ENCODE data around the gene ZMAT5. TPM values are rescaled to one million over a fixed set of nuclear protein-coding genes. Genes with fewer than 3 reads are reported as not detected.

The ZMAT5 gene
- total RNA-seq, 1 donor from 2014 or later = 18.8 TPM

DNA sequence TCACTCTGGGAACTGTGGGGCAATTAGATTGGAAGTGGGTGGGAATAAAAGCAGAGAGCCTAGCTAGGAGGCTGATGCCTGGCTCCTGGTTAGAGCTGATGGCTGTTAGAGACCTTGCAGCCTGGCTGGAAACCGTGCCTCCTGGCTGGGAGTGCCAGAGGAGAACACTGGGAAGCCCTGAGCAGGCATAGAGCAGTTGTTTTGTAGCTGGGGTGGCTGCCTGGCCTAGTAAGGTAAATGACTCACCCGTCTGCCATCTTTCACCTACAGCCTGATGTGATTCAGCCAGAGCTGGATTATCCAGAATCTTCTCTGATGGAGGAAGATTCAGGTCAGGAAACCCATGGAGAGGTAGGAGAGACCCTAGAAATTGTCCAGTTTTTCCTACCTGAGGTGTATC, 6.4 kb upstream of the ZMAT5 start:
- Histone ChIP-seq H3K9ac (ENCODE audit: low read depth in 1 of 3, low read length in 3 of 3) (peak overlapping the region in 1 of 3 donors; percentile 57), H3K27me3 (ENCODE audit: control insufficient read depth in 3 of 3, insufficient read depth in 3 of 3, low read length in 3 of 3) (no peaks in the 10 kb centered on the region), H3K27ac (ENCODE audit: low read depth, low read length) (peak overlapping the region; percentile 38), H3K4me1 (ENCODE audit: control insufficient read depth in 3 of 3, insufficient read depth in 3 of 3, low read length in 3 of 3) (peaks cover 27 to 34% (median 31%) of the 10 kb centered on the region in 3 donors), H3K9me3 (ENCODE audit: control insufficient read depth in 3 of 3, low read length in 3 of 3) (no peaks in the 10 kb centered on the region), H3K36me3 (ENCODE audit: control insufficient read depth in 3 of 3, insufficient read depth in 3 of 3, low read length in 3 of 3) (peaks cover 17 to 20% (median 20%) of the 10 kb centered on the region in 3 donors), H3K4me3 (ENCODE audit: low read length in 3 of 3) (no peak overlapping the region)

DNA sequence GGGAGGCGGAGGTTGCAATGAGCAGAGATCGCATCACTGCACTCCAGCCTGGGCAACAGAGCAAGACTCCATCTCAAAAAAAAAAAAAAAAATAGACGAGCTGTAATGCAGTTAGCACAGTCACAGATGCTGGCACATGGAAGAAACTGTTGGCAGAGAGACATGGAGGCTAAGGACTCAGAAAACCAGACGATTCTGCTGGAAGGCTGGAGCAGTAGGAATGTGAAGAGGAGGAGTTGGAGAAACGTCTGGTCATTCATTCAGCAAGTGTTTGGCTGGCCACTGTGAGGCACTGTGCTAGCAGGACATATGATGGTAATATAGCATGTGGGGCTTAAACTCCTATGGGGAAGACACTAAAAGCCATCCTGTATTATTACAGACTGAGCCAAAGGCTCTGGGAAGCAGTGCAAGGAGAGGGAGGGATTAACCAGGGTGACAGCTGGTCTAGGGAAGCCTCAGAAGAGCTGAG, 5.4 kb upstream of the ZMAT5 start:
- Histone ChIP-seq H3K27ac (ENCODE audit: low read depth, low read length) (peak overlapping the region; percentile 40), H3K36me3 (ENCODE audit: control insufficient read depth in 3 of 3, insufficient read depth in 3 of 3, low read length in 3 of 3) (peaks cover 17 to 20% (median 20%) of the 10 kb centered on the region in 3 donors)

DNA sequence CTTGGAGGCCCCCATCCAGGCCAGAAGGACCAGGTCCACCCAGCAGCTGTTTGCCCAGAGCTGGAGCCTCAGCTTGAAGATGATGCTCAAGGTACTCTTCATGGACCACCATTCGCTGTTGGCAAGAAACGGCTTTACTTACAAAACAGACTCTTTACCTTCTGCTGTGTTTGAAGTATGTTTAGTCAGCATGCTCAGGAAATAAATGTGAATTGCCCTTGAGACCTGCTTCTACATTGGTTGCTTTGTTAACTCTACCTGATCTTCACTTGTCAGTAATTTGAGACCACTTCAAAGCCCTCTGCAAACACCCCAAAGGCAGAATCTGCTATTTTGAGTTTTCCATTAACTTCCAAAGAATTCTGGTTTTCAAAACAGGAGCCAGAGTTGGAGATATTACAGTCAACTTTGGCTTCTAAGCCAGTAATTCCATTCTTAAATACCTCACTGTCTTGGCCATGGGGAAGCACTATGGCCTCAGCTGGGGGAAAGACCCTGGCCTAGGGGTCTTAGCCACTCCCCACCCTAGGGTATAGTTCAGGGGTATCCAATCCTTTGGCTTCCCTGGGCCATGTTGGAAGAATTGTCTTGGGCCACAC, 3.0 kb upstream of the ZMAT5 start:
- Histone ChIP-seq H3K36me3 (ENCODE audit: control insufficient read depth in 3 of 3, insufficient read depth in 3 of 3, low read length in 3 of 3) (peaks cover 17 to 20% (median 20%) of the 10 kb centered on the region in 3 donors), H3K9me3 (ENCODE audit: control insufficient read depth in 3 of 3, low read length in 3 of 3) (no peaks in the 10 kb centered on the region), H3K4me3 (ENCODE audit: low read length in 3 of 3) (no peak overlapping the region), H3K27me3 (ENCODE audit: control insufficient read depth in 3 of 3, insufficient read depth in 3 of 3, low read length in 3 of 3) (no peaks in the 10 kb centered on the region), H3K9ac (ENCODE audit: low read depth in 1 of 3, low read length in 3 of 3) (no peak overlapping the region), H3K27ac (ENCODE audit: low read depth, low read length) (no peak overlapping the region), H3K4me1 (ENCODE audit: control insufficient read depth in 3 of 3, insufficient read depth in 3 of 3, low read length in 3 of 3) (peaks cover 42 to 61% (median 47%) of the 10 kb centered on the region in 3 donors)

More for the DNA sequence above, 5.4 kb upstream of the ZMAT5 start:
- Histone ChIP-seq H3K9me3 (ENCODE audit: control insufficient read depth in 3 of 3, low read length in 3 of 3) (no peaks in the 10 kb centered on the region), H3K9ac (ENCODE audit: low read depth in 1 of 3, low read length in 3 of 3) (peak overlapping the region in 1 of 3 donors; percentile 25), H3K4me1 (ENCODE audit: control insufficient read depth in 3 of 3, insufficient read depth in 3 of 3, low read length in 3 of 3) (peaks cover 33 to 44% (median 37%) of the 10 kb centered on the region in 3 donors), H3K27me3 (ENCODE audit: control insufficient read depth in 3 of 3, insufficient read depth in 3 of 3, low read length in 3 of 3) (no peaks in the 10 kb centered on the region), H3K4me3 (ENCODE audit: low read length in 3 of 3) (no peak overlapping the region)

- no peaks in the 10 kb centered on the region for H3K27me3 ChIP-seq (ENCODE audit: control insufficient read depth in 3 of 3, insufficient read depth in 3 of 3, low read length in 3 of 3)
- peak overlapping the region; percentile 92 to 100 (median 99) for H3K9ac ChIP-seq (ENCODE audit: low read depth in 1 of 3, low read length in 3 of 3)
- H3K4me3 ChIP-seq (ENCODE audit: low read length in 3 of 3) = peak overlapping the region; percentile 94 to 100 (median 100)
- peak overlapping the region; percentile 97 for H3K27ac ChIP-seq (ENCODE audit: low read depth, low read length)
- H3K9me3 ChIP-seq (ENCODE audit: control insufficient read depth in 3 of 3, low read length in 3 of 3) = no peaks in the 10 kb centered on the region
- H3K36me3 ChIP-seq (ENCODE audit: control insufficient read depth in 3 of 3, insufficient read depth in 3 of 3, low read length in 3 of 3) = peaks cover 17 to 20% (median 20%) of the 10 kb centered on the region in 3 donors
- H3K4me1 ChIP-seq (ENCODE audit: control insufficient read depth in 3 of 3, insufficient read depth in 3 of 3, low read length in 3 of 3) = peaks cover 42 to 58% (median 43%) of the 10 kb centered on the region in 3 donors
Observed at GRCh38 chr22:29768052-29768693, 1.4 kb upstream of the ZMAT5 start.

DNA sequence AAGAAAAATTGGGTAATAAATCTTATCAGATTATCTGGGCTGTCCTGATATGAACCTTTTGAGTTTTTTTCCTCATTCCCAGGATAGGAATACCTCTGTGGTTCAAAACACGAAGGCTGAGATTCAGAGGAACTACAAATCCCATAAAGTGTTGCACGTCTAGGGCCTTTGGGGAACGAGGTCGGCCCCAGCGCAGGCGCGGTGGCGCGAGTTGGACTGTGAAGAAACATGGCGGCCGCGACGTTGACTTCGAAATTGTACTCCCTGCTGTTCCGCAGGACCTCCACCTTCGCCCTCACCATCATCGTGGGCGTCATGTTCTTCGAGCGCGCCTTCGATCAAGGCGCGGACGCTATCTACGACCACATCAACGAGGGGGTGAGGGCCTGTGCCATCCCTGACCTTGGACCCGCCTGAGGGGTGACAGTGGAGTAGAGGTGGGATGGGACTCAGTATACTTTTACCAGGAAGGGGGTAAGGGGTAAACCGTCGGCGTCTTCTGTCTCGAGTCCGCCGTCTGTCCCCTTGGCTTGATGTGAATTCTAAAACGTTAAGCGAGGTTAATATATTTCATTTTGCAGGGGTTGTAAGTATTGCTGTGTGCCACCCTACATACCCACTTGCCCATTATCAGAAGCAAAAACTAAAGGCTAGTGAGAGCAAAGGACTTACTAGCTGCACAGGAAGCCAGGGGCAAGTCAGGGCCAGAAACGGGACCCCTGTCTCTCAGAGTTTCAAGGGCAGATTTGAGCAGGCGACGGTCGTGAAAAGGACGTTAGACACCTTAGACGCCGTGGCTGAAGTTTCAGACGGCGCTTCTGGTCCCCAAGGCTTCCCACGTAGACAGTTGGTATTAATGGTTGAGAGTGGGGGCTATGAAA, 604 bp upstream of the ZMAT5 start, which contains the start of gene UQCR10:
Gene UQCR10 (plus strand): TSS at position 199 of the 881 bp plus-strand sequence. CDS start 30 bp downstream, at position 229.
- Histone ChIP-seq H3K27ac (ENCODE audit: low read depth, low read length) (peak within 1 kb of the TSS; percentile 97), H3K36me3 (ENCODE audit: control insufficient read depth in 3 of 3, insufficient read depth in 3 of 3, low read length in 3 of 3) (peaks cover 17 to 20% (median 20%) of the 10 kb centered on the region in 3 donors), H3K4me3 (ENCODE audit: low read length in 3 of 3) (peak within 1 kb of the TSS; percentile 94 to 100 (median 100)), H3K4me1 (ENCODE audit: control insufficient read depth in 3 of 3, insufficient read depth in 3 of 3, low read length in 3 of 3) (peaks cover 38 to 54% (median 38%) of the 10 kb centered on the region in 3 donors), H3K9ac (ENCODE audit: low read depth in 1 of 3, low read length in 3 of 3) (peak within 1 kb of the TSS; percentile 92 to 100 (median 99)), H3K27me3 (ENCODE audit: control insufficient read depth in 3 of 3, insufficient read depth in 3 of 3, low read length in 3 of 3) (no peaks in the 10 kb centered on the region), H3K9me3 (ENCODE audit: control insufficient read depth in 3 of 3, low read length in 3 of 3) (no peaks in the 10 kb centered on the region)

DNA sequence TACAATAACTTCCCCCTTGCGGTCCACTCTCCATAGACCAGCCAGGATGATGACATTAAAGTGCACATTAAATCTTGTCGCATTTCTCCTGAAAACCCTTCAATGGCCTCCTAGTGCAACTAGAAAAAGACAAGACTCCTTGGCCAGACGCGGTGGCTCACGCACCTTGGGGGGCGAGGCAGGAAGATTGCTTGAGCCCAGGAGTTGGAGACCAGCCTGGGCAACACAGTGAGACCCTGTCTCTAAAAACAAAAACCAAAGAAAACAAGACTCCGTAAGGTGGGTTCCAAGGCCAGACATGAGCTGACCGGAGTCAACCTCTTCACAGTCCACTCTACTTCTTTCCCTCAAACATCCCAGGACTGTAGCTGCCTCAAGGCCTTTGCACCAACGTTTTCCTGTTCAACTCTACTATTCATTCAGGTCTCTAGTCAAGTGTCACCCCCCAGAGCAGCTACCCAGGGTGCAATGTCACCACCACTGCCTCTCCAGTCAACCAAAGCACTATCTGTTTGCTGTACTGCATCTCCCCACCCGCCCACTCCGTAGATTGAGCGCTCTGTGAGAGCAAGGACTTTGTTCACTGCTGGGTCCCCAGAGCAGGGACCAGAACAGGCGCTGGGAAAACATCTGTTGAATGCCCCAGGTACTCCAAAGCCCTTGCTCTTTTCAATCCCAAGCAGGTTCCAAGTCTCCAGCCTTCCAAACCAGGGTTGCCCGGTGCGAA, 739 bp downstream of the ZMAT5 start:
- Histone ChIP-seq H3K9me3 (ENCODE audit: control insufficient read depth in 3 of 3, low read length in 3 of 3) (no peaks in the 10 kb centered on the region), H3K27ac (ENCODE audit: low read depth, low read length) (peak overlapping the region; percentile 97), H3K36me3 (ENCODE audit: control insufficient read depth in 3 of 3, insufficient read depth in 3 of 3, low read length in 3 of 3) (peaks cover 15 to 19% (median 17%) of the 10 kb centered on the region in 3 donors), H3K27me3 (ENCODE audit: control insufficient read depth in 3 of 3, insufficient read depth in 3 of 3, low read length in 3 of 3) (no peaks in the 10 kb centered on the region), H3K9ac (ENCODE audit: low read depth in 1 of 3, low read length in 3 of 3) (peak overlapping the region; percentile 92 to 99 (median 96)), H3K4me3 (ENCODE audit: low read length in 3 of 3) (peak overlapping the region; percentile 94 to 100 (median 100)), H3K4me1 (ENCODE audit: control insufficient read depth in 3 of 3, insufficient read depth in 3 of 3, low read length in 3 of 3) (peaks cover 36 to 50% (median 37%) of the 10 kb centered on the region in 3 donors)

GRCh38 chr22:29762263-29762662, 4.5 kb downstream of the ZMAT5 start:
- H3K4me1 ChIP-seq (ENCODE audit: control insufficient read depth in 3 of 3, insufficient read depth in 3 of 3, low read length in 3 of 3) = peaks cover 20 to 30% (median 20%) of the 10 kb centered on the region in 3 donors
- H3K27me3 ChIP-seq (ENCODE audit: control insufficient read depth in 3 of 3, insufficient read depth in 3 of 3, low read length in 3 of 3) = no peaks in the 10 kb centered on the region
- H3K4me3 ChIP-seq (ENCODE audit: low read length in 3 of 3) = no peak overlapping the region
- no peak overlapping the region for H3K27ac ChIP-seq (ENCODE audit: low read depth, low read length)
- no peak overlapping the region for H3K9ac ChIP-seq (ENCODE audit: low read depth in 1 of 3, low read length in 3 of 3)
- H3K9me3 ChIP-seq (ENCODE audit: control insufficient read depth in 3 of 3, low read length in 3 of 3) = no peaks in the 10 kb centered on the region
- no peaks in the 10 kb centered on the region for H3K36me3 ChIP-seq (ENCODE audit: control insufficient read depth in 3 of 3, insufficient read depth in 3 of 3, low read length in 3 of 3)

- Histone ChIP-seq H3K36me3 (ENCODE audit: control insufficient read depth in 3 of 3, insufficient read depth in 3 of 3, low read length in 3 of 3) (peaks cover 0 to 4% (median under 1%) of the 10 kb centered on the region in 3 donors), H3K4me3 (ENCODE audit: low read length in 3 of 3) (peak overlapping the region in 1 of 3 donors; percentile 29), H3K27me3 (ENCODE audit: control insufficient read depth in 3 of 3, insufficient read depth in 3 of 3, low read length in 3 of 3) (no peaks in the 10 kb centered on the region), H3K9ac (ENCODE audit: low read depth in 1 of 3, low read length in 3 of 3) (peak overlapping the region; percentile 2 to 42 (median 8)), H3K4me1 (ENCODE audit: control insufficient read depth in 3 of 3, insufficient read depth in 3 of 3, low read length in 3 of 3) (peaks cover 27 to 37% (median 33%) of the 10 kb centered on the region in 3 donors), H3K9me3 (ENCODE audit: control insufficient read depth in 3 of 3, low read length in 3 of 3) (no peaks in the 10 kb centered on the region), H3K27ac (ENCODE audit: low read depth, low read length) (peak overlapping the region; percentile 38)
Observed at GRCh38 chr22:29758959-29759358, 7.8 kb downstream of the ZMAT5 start.

DNA sequence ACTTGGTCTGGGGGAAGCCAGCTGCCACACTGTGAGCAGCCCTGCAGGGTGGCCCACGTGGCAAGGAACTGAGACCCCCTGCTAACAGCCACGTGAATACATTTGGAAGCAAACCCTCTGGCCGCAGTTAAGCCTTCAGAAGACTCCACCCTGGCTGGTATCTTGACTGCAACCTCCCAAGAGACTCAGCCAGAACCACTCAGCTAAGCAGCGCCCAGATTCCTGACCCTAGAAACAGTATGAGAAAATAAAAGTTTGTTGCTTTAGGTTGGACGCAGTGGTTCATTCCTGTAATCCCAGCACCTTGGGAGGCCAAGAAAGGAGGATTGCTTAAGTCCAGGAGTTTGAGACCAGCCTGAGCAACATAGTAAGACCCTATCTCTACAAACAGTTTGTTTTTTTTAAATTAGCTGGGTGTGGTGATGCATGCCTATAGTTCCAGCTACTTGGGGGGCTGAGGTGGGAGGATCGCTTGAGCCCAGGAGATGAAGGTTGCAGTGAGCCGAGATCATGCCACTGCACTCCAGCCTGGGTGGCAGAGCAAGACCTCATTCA, 8.7 kb downstream of the ZMAT5 start:
- Histone ChIP-seq H3K36me3 (ENCODE audit: control insufficient read depth in 3 of 3, insufficient read depth in 3 of 3, low read length in 3 of 3) (peaks cover 0 to 5% (median 3%) of the 10 kb centered on the region in 3 donors), H3K9me3 (ENCODE audit: control insufficient read depth in 3 of 3, low read length in 3 of 3) (no peaks in the 10 kb centered on the region), H3K9ac (ENCODE audit: low read depth in 1 of 3, low read length in 3 of 3) (no peak overlapping the region), H3K27ac (ENCODE audit: low read depth, low read length) (no peak overlapping the region), H3K27me3 (ENCODE audit: control insufficient read depth in 3 of 3, insufficient read depth in 3 of 3, low read length in 3 of 3) (no peaks in the 10 kb centered on the region), H3K4me1 (ENCODE audit: control insufficient read depth in 3 of 3, insufficient read depth in 3 of 3, low read length in 3 of 3) (peaks cover 30 to 44% (median 37%) of the 10 kb centered on the region in 3 donors), H3K4me3 (ENCODE audit: low read length in 3 of 3) (no peak overlapping the region)
